ENCODE measurements around the gene NR2F1-AS1.

DNA sequence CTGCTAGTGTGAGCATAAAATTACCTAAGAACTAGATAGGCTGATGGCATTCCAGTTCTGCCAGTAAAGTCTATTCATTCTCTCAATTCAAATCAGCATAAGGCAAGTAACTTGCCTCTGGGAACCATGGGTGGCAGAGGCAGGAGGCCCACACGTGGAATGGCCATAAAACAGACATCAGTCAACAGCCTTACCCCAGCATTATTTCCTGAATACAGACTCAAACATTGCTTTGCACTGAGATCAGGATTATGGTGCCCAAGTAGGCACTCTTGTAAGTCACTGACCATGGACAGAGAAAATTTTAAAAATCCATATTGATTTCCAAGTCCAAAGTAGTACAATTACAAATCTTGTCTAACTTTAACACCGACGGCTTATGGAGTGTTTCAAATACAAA is 157.7 kb downstream of the NR2F1-AS1 start:
- TF ChIP-seq, protein P1, sequence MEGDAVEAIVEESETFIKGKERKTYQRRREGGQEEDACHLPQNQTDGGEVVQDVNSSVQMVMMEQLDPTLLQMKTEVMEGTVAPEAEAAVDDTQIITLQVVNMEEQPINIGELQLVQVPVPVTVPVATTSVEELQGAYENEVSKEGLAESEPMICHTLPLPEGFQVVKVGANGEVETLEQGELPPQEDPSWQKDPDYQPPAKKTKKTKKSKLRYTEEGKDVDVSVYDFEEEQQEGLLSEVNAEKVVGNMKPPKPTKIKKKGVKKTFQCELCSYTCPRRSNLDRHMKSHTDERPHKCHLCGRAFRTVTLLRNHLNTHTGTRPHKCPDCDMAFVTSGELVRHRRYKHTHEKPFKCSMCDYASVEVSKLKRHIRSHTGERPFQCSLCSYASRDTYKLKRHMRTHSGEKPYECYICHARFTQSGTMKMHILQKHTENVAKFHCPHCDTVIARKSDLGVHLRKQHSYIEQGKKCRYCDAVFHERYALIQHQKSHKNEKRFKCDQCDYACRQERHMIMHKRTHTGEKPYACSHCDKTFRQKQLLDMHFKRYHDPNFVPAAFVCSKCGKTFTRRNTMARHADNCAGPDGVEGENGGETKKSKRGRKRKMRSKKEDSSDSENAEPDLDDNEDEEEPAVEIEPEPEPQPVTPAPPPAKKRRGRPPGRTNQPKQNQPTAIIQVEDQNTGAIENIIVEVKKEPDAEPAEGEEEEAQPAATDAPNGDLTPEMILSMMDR (IDR thresholded peaks at IDR 0.05): no peak
- TF ChIP-seq POLR2AphosphoS5 (IDR thresholded peaks at IDR 0.05; ENCODE audit: low read depth, low read length) (no peak), TCF7L2 (IDR thresholded peaks at IDR 0.05; ENCODE audit: low read depth, low read length) (no peak)

Data from Panc1 (cell line).